Fibroblast of skin of abdomen (primary cell): Measurements from ENCODE around the gene POLR1H.

Source experiments
- DNase-seq: peaks from one replicate; pipeline ENCODE4 v3.0.0-alpha.2; 2013

POLR1H gene

DNA sequence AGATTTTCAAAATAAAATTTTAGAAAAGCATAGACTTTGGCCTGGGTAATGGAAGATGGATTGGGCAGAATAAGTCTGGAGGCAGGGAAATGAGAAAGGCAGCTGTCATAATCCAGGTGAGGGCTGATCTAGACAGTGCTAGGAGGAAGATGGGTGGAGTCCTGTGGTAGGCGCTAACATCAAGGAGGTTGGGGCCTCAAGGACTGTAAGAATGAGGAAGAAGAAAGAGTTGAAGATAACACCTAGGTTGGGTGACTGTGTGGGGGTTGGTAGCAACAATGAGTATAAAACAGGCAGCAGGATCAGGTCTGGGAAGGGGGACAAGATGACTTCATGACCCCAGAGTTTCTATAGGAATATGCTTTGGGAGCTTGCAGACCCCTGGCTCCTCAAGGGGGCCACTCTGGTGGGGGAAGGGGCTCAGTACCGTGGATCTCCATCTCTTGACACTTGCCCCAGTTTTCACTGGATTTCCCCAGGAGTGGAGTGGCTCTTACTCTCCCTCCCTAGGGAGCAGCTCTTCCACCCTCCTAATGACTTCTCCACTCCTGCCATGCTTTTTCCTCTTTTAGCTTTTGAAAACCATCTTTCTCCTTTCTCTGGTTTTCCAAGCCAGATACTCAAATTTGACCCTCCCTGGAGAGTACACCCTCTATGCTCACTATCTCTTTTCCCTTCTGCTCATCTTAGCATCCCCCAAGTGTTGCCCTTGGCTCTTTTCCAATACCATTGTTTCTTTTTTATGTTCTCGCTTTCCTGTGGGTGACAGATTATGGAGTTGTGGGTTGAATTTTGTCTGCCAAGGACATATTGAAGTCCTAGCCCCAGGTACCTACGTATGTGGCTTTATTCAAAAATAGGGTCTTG is 37.1 kb downstream of the POLR1H start:
- no peak for DNase-seq

GRCh38 chr6:30100154-30100553 is 39.1 kb downstream of the POLR1H start:
- DNase-seq = no peak

- DNase-seq = no peak
Observed at GRCh38 chr6:30100585-30101443, 39.7 kb downstream of the POLR1H start.

- DNase-seq = peak; percentile 81
Observed at GRCh38 chr6:30101444-30102413, 40.7 kb downstream of the POLR1H start.

DNA sequence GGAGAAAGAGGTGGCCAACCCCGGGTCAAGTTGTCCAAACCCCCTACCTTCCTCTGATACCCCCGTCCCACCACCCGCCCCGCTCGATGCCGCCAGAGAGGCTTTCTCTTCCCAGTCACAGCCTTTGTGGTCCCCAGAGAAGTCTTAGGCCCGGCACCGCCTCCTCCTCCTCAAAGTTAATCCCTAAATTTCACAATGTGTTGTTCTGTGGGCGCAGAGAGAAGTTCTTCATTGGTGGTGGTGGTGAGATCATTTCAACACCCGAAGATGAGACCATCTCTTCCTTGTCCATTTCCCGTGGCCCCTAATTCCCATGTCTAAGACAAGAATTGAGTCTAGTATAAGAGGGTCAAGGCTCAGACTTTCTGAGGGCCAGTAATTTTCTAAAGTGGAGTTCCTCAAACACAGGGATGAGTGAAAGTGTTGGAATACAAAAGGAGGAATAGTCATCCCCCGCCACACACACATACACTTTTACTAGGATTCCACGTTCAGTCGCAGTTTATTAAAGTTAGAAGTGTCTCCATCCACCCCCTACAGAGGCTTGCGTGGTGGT is 41.4 kb downstream of the POLR1H start:
- DNase-seq = peak; percentile 48

DNA sequence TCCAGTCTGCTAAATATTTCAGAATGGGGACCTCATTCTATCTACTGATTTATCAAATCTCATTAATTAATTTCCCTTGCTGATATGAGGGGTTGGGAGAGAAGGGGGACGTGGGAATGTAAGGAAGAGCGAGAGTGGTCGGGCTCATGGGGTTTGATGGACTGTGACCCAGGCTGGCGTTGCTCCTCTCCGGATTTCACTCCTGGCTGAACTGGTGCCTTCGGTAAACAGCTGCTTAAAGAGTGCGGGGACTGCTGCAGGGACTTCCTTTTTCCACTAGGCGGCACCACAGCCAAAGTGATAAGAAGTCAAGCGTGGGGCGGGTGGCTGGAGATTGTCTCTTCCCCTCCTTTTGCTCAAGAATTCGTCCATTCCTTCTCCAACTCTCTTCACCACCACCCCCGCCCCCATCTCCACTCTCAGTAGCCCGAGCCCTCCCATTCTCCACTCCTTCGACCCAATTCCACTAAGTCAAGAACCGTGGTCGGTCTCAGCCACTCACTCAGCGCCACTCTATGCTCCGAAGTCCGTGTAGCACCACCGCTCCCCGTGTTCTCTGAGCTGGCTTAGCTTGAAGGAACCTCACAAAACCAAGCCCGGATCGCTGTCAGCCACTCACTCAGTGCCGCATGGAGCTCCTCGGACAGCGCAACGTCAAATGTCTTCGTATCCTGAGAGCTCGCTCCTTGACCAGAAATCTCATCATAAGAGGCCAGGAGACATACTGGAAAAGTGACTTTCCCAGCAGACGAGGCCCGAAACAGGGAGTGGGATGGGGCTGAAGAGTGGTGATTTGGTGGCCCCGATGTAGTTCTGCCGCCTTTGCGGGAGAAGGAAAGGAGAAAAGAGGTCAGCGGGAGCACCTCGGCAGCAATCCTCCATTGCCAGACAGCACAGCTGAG is 42.2 kb downstream of the POLR1H start:
- DNase-seq = peak; percentile 83

DNA sequence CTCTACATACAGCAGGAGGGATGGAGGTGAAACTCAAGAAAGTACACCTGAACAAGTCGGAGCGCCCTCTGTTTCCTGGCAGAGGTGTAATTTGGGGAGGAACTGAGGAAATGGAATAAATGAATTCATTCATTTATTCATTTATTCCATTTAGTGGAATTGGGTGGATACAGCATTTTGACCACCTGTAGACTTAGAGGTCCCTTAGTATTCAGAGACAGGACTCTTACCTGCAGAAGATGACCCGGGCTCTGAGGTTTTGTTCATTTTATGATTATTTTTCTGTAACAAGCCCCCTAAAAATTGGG is 42.8 kb downstream of the POLR1H start:
- DNase-seq = no peak

DNA sequence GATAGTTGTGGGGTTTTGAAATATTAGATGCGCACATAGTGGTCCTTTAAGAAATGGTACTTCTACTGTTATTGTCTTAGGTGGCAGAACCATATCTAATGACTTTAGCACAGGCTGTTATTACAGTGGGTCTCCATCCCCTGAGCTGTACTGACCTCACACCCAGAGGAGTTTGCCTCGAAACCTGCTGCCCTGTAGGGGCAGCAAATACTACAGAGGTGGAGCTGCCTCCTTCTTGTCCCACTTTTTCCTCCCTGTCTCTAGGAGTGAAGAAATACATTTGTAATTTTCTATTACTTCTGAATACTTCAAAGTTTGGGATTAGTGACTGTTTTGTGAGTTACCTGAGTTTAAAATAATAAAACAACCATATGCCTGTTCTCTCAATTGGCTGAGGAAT is 43.6 kb downstream of the POLR1H start:
- no peak for DNase-seq

GRCh38 chr6:30111266-30111856 is 50.3 kb downstream of the POLR1H start:
- DNase-seq = no peak

- DNase-seq = no peak
Observed at GRCh38 chr6:30112402-30112994, 51.4 kb downstream of the POLR1H start.

DNA sequence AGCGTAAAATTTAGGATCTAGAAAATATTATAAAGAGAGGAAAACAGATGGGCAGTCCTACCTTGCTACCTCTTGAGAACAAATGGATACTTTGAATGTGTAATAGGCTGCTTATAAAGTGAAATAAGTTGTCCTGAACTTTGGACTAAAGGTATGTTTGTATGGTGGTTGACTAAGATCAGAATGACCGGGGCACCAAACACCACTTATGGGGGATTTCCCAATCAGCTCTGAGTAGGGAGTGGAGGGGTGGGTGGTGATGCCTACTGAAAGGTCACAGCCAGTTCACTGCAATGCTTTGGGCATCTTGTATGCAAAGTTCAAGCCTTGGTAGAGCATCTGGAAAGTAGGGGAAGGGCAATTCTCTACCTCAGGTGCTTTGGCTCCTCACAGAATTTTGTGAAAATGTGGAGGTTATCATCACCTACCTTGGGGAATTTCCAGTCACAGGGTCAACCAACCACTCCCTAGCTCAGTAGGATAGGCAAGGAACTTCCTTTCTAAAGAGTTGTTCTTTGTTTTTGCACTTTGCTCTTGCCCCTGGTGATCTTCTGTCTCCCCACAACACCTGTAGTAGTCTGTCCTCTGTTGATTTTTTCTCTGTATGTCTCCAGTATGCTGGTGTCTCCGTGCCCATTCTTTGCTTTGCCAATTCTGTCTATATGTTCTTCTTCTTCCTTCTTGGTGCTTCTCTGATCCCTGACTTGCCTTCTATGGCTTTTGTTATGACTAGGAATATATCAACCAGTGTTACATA is 52.1 kb downstream of the POLR1H start, which contains the start of gene TRIM31:
Gene TRIM31 (minus strand): TSS at position 88 of the 757 bp plus-strand sequence. CDS start 285 bp downstream, outside the sequence.
- DNase-seq = no peak

GRCh38 chr6:30113841-30114240 is 52.8 kb downstream of the POLR1H start:
- DNase-seq = no peak
